Vagina (tissue), 2 donors: ENCODE results near the gene TTC39C. TPM values are rescaled to one million over a fixed set of nuclear protein-coding genes. Genes with fewer than 3 reads are reported as not detected.

Experiments
- DNase-seq, 2 donors: peaks; one replicate each; pipeline ENCODE4 v3.0.0-alpha.2; 2017; ENCODE audit errors: extremely low spot score in 2 of 2
- H3K27ac ChIP-seq: fragments of 200-600 bp; sonication (generic); one replicate; pipeline ENCODE4 v1.5.1; 2019
- H3K27me3 ChIP-seq: fragments of 200-600 bp; sonication (generic); one replicate; pipeline ENCODE4 v1.5.1; 2019
- H3K36me3 ChIP-seq, 2 donors: fragments of 200-600 bp; sonication (generic); one replicate each; pipeline ENCODE4 v1.5.1; 2017 to 2019
- H3K4me1 ChIP-seq: fragments of 200-600 bp; sonication (generic); one replicate; pipeline ENCODE4 v1.5.1; 2019
- H3K4me3 ChIP-seq, 2 donors: fragments of 200-600 bp; sonication (generic); 1 replicate in 1 of 2; 2 replicates in 1 of 2; pipeline ENCODE4 v1.5.1; 2016 to 2019
- H3K9me3 ChIP-seq: fragments of 200-600 bp; sonication (generic); one replicate; pipeline ENCODE4 v1.5.1; 2019
- POLR2A ChIP-seq, 2 donors: fragments of 450-650 bp; IDR thresholded peaks; one replicate each; pipeline ENCODE4 v1.6.1; 2017; ENCODE audit warnings: antibody characterized with exemption in 2 of 2, mild to moderate bottlenecking in 2 of 2, moderate library complexity in 2 of 2
- POLR2AphosphoS5 ChIP-seq, 2 donors: sonication (generic); formaldehyde crosslinking; IDR thresholded peaks; one replicate each; pipeline ENCODE4 v1.9.0; 2017; ENCODE audit warnings: antibody characterized with exemption in 2 of 2, mild to moderate bottlenecking in 2 of 2, low read depth in 1 of 2; ENCODE audit not compliant: insufficient read depth in 1 of 2
- intact Hi-C: fragments of 100-400 bp; cut with DNase I; formaldehyde crosslinking; loops from one replicate; pipeline ENCODE4 v1.15.1; 2023
- total RNA-seq: library from RNA; depleted of rRNA; stranded (reverse); fragments of >200 nt; gene quantifications from one replicate; pipeline ENCODE4 v1.2.3, GENCODE V29; 2016
- TF ChIP-seq, protein P1 (sequence below), 3 experiments: fragments of 450-650 bp in 2 of 3; fragments of 200-600 bp in 1 of 3; sonication (generic) in 1 of 3; IDR thresholded peaks; one replicate each; pipeline ENCODE4 v1.5.1; 2017 to 2019; ENCODE audit warnings: antibody characterized with exemption in 3 of 3, mild to moderate bottlenecking in 2 of 3, moderate library complexity in 2 of 3

Gene TTC39C
- total RNA-seq, 1 donor from 2014 or later = 42.5 TPM

DNA sequence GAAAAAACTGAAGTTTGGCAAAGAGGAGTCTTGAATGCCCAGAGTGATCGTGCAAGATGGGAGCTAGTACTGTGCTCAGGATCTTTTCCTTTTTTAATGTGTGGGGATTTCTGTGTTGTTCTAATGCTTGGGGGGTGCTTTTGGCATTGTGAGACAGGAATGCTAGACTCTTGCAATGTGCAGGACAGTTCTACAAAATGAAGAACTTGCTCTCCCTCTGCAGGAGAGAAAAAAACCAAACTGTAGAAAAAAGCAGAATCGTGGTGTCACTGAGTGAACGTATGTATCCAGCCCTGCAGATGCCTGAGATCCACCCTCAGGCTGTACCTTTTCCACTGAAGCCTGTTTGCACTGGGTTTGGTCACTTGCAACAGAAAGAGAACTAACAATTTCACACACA is 12.1 kb upstream of the TTC39C start:
- no peaks in the 10 kb centered on the region for H3K9me3 ChIP-seq
- TF ChIP-seq, protein P1, sequence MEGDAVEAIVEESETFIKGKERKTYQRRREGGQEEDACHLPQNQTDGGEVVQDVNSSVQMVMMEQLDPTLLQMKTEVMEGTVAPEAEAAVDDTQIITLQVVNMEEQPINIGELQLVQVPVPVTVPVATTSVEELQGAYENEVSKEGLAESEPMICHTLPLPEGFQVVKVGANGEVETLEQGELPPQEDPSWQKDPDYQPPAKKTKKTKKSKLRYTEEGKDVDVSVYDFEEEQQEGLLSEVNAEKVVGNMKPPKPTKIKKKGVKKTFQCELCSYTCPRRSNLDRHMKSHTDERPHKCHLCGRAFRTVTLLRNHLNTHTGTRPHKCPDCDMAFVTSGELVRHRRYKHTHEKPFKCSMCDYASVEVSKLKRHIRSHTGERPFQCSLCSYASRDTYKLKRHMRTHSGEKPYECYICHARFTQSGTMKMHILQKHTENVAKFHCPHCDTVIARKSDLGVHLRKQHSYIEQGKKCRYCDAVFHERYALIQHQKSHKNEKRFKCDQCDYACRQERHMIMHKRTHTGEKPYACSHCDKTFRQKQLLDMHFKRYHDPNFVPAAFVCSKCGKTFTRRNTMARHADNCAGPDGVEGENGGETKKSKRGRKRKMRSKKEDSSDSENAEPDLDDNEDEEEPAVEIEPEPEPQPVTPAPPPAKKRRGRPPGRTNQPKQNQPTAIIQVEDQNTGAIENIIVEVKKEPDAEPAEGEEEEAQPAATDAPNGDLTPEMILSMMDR (IDR thresholded peaks at IDR 0.05) = no peak
- TF ChIP-seq POLR2AphosphoS5 (IDR thresholded peaks at IDR 0.05; ENCODE audit: insufficient read depth in 1 of 2, low read depth in 1 of 2) (no peak), POLR2A (IDR thresholded peaks at IDR 0.05) (no peak)
- intact Hi-C loops = no loop called here

DNA sequence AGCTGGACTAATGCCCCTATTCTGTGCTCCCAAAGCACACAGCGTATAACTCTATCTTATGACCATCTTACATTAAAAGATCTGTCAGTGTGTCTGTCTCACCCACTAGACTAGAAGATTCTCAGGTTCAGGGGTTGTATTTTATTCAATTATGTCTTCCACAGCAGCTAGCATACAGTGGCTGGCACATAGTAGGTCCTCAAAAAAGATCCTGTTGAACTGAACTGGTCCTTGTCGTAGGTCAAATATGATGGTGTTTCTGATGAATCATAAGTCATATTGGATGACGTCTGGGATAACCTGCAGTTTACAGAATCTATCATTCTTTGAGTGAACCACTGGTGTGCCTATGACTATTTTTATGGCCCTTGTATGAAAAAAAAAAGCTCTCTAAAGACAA is 11.3 kb upstream of the TTC39C start:
- H3K36me3 ChIP-seq = no peaks in the 10 kb centered on the region
- peaks cover 4% of the 10 kb centered on the region for H3K4me1 ChIP-seq
- no peak overlapping the region for H3K27ac ChIP-seq
- H3K4me3 ChIP-seq = no peak overlapping the region
- no peaks in the 10 kb centered on the region for H3K27me3 ChIP-seq
- TF ChIP-seq, protein P1 (IDR thresholded peaks at IDR 0.05) = no peak
- TF ChIP-seq POLR2AphosphoS5 (IDR thresholded peaks at IDR 0.05; ENCODE audit: insufficient read depth in 1 of 2, low read depth in 1 of 2) (no peak), POLR2A (IDR thresholded peaks at IDR 0.05) (no peak)
- DNase-seq = no peak
- intact Hi-C loops = no loop called here
- no peaks in the 10 kb centered on the region for H3K9me3 ChIP-seq

More for the DNA sequence above, 12.1 kb upstream of the TTC39C start:
- H3K27me3 ChIP-seq = no peaks in the 10 kb centered on the region
- DNase-seq = no peak
- H3K36me3 ChIP-seq = no peaks in the 10 kb centered on the region
- H3K4me1 ChIP-seq = peaks cover 9% of the 10 kb centered on the region
- H3K4me3 ChIP-seq = no peak overlapping the region
- no peak overlapping the region for H3K27ac ChIP-seq

DNA sequence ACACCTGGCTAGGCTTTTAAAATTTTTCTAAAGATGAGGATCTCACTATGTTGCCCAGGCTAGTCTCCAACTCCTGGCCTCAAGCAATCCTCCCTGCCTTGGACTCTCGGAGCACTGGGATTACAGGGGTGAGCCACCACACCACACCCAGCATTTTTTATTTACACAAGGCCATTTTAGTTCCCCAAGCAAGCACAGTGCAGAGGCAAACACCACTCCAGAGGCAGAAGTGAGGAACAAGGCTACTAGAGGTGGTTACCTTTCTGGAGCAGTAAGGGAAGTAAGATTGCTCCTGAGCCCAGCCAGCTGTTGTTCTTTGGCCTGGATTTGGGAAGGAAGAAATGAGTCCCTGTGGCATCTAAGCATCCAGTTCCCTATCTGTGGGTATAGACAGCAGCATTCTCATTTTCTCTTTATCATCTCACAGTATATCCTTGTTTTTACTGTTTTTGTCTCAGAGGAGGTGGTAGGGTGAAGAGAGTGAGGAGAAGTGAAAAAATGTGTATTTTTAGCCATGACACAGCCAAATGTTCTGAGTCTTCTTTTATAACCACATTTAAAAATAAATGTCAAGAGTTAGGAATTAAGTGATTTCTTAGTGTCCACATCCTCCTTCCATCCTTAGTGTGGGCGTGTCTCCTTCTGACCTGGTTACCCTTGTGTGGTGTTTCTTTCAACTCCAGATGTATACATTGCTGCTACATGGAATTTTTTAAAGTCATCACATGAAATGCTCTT is 10.5 kb upstream of the TTC39C start:
- Histone ChIP-seq H3K36me3 (no peaks in the 10 kb centered on the region), H3K27ac (no peak overlapping the region), H3K27me3 (no peaks in the 10 kb centered on the region), H3K9me3 (no peaks in the 10 kb centered on the region), H3K4me3 (no peak overlapping the region), H3K4me1 (peaks cover 4% of the 10 kb centered on the region)
- no peak for DNase-seq
- TF ChIP-seq POLR2A (IDR thresholded peaks at IDR 0.05) (no peak), POLR2AphosphoS5 (IDR thresholded peaks at IDR 0.05; ENCODE audit: insufficient read depth in 1 of 2, low read depth in 1 of 2) (no peak)
- TF ChIP-seq, protein P1 (IDR thresholded peaks at IDR 0.05) = no peak
- intact Hi-C loops = no loop called here

DNA sequence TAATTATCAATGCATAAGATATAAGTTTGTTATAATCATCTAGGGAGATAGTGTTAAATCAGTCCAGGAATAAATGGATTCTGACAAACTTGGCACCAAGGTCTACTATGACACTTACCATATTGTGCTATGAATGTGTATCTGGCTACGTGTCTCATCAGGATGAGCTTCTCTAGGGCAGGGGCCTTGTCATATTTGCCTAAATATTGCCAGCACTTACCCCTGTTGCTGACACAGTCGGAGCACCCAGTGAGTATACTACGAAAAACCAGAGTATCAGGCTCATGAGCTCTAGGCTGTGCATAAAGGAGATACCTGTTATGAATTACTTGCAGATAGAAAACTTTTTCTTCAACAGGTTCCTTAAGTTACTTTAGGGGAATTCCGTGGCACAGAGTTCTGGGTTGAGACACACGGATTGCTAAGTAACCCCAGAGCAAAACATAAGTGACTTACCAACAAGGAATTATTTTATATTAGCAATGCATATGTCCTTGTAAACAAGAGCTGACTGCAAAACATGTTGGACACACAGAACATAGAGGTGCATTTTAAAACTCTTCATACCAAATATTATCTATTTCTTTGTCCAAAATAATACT is 7.7 kb upstream of the TTC39C start:
- TF ChIP-seq, protein P1 (IDR thresholded peaks at IDR 0.05) = no peak
- TF ChIP-seq POLR2A (IDR thresholded peaks at IDR 0.05) = no peak
- TF ChIP-seq POLR2AphosphoS5 (IDR thresholded peaks at IDR 0.05; ENCODE audit: insufficient read depth in 1 of 2, low read depth in 1 of 2) = no peak
- intact Hi-C loops = no loop called here
- DNase-seq = no peak

DNA sequence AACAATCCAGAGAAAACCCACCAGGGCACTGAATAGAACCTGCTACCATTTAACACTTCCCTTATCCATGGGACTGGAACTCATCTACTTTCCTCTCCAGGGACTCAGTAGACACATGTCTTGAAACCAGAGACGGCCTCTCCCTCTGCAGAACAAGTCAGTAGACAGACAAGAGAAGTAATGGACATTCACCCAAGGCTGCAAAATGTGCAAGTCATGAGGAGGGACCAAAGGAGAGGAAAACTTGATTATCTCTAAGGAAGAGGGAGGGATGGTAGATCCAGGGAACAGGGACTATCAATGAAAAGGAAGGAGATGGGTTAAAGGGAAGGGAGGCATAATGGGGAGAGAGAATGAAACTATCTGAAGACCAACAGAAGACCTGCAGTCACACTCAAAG is 5.3 kb upstream of the TTC39C start:
- TF ChIP-seq POLR2A (IDR thresholded peaks at IDR 0.05) (no peak), POLR2AphosphoS5 (IDR thresholded peaks at IDR 0.05; ENCODE audit: insufficient read depth in 1 of 2, low read depth in 1 of 2) (no peak)
- TF ChIP-seq, protein P1 (IDR thresholded peaks at IDR 0.05) = no peak
- intact Hi-C loops = no loop called here
- H3K27me3 ChIP-seq = no peaks in the 10 kb centered on the region
- H3K27ac ChIP-seq = no peak overlapping the region
- H3K4me3 ChIP-seq = no peak overlapping the region
- H3K36me3 ChIP-seq = no peaks in the 10 kb centered on the region
- no peaks in the 10 kb centered on the region for H3K4me1 ChIP-seq
- no peaks in the 10 kb centered on the region for H3K9me3 ChIP-seq
- DNase-seq = no peak

More for the DNA sequence above, 7.7 kb upstream of the TTC39C start:
- H3K27me3 ChIP-seq = no peaks in the 10 kb centered on the region
- H3K9me3 ChIP-seq = no peaks in the 10 kb centered on the region
- H3K27ac ChIP-seq = no peak overlapping the region
- H3K36me3 ChIP-seq = no peaks in the 10 kb centered on the region
- H3K4me1 ChIP-seq = no peaks in the 10 kb centered on the region
- H3K4me3 ChIP-seq = no peak overlapping the region
